GM21576 (cell line): ENCODE measurements around the gene HECW1.
"Not testable (repeated sequence)": the region's sequence is repeated elsewhere in the genome, so short reads cannot be mapped to it uniquely, and the experiment has no call there.

Experiments
- ATAC-seq: cut with Tn5 transposase; IDR thresholded peaks from one replicate; pipeline ENCODE4 v1.9.1; 2021; ENCODE audit warnings: mild to moderate bottlenecking, moderate library complexity; ENCODE audit not compliant: unreplicated experiment

The HECW1 gene

DNA sequence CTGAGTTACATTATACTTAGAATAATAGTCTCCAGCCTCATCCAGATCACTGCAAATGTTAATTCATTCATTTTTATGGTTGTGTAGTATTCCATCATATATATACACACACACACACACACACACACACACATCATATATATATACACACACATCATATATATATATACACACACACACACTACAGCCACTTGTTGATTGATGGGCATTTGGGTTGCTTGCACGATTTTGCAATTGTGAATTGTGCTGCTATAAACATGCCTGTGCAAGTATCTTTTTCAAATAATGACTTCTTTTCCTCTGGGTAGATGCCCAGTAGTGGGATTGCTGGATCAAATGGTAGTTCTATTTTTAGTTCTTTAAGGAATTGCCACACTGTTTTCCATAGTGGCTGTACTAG, 233.2 kb downstream of the HECW1 start:
- ATAC-seq = not testable (repeated sequence)

DNA sequence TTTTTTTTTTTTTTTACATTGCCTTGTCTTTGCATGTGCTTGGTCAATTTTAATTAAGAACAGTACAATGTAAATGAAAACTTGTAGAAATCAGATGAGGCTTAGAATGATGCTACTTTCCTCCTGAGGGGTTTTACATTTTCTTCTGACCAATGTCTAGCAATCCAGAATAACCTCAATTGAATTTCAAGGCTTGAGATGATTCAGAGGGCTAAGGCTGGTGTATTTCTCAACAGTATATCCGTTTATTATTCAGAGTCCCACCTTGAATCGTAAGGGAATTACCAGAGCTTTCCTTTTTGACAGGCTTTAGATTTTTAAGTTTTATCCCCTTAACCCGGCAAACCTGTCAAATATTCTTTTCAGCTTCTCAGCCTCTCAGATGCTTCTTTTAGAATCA, 239.2 kb downstream of the HECW1 start:
- no peak for ATAC-seq

DNA sequence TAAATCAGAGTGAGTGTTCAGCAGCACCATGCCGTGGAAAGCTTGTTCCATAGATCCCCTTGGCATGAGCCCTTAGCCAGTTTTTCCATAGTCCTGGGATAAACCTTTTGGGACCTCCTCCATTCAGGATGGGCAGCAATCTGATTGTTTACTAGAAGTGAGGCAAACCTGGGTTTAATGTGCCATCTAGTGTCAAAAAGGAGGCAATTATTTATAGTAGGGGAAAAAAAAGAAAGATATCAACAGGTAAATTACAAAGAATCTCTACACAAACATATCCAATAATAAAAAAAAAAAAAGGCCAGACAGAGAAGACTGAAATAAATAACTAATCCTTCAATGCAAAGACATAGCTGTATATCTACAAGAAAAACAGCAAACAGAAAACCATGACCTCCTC, 241.5 kb downstream of the HECW1 start:
- ATAC-seq = no peak

DNA sequence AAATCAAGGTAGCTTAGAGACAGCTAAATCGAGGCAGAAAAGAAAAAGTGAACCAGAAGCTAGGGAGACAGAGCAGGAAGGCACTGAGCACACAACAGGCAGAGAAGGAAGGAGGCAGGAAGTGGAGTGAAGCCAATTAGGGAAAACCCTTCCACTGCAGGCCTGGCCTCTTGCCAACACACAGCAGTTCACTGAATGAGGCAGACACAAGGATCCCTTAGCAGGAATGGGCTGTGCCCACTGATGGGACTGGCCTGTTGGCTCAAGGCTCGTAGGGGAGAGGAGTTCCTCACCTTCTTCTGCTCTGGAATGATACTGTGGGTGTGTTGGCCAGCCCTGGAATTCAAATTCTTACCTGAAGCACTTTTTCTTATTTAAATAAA, 250.2 kb downstream of the HECW1 start:
- ATAC-seq = no peak

DNA sequence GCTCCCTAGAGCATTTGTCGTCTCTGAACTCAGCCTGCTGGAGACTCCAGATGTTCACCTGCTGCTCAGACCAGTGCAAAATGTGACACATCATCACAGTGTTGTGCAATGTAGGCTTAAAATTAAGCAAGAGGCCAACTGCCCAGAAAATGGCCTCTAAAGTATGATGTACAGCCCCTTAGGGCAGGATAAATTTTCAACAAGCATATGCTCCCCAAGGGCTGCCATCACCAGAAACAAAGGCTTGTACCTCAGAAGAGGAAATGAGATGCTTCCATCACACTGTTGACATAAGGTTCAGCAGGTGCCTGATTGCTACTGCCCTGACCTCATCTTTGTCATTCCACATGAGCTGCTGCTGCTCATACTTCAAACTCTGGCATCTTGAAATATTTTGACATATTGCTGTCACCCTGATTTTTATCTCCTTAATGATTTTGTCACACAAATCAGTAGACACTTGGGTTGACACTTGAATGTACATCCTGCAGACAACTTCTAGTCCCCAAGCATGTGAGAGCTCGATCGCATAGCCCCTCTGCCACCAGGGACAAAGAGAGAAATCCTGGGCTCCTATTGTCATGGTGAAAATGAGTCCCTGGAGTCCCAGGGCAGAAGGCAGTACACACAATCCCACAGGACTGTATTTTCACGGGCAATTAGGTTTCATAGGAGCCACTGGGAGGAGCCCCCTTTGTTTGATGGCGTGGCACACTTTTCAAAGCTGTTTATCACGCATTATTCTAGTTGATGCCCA, 250.8 kb downstream of the HECW1 start:
- ATAC-seq = no peak

DNA sequence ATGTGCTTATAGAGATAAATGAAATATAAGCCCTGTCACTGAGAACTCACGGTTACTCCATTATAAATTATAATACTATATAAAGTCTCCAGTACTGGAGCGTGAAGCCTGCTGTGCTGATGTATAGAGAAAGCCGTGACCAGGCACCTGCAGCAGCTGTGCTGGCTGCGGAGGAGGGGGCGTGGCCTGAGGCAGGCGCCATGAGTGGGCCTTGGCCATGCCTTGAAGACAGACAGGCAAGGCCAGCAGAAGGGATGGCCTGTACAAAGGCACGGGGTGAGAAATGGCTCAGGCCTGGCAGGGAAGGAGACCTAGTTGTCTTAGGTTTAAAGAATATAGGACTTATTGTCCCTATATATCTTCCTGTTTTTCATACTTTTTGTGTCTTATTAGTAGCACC, 251.9 kb downstream of the HECW1 start:
- ATAC-seq = no peak

DNA sequence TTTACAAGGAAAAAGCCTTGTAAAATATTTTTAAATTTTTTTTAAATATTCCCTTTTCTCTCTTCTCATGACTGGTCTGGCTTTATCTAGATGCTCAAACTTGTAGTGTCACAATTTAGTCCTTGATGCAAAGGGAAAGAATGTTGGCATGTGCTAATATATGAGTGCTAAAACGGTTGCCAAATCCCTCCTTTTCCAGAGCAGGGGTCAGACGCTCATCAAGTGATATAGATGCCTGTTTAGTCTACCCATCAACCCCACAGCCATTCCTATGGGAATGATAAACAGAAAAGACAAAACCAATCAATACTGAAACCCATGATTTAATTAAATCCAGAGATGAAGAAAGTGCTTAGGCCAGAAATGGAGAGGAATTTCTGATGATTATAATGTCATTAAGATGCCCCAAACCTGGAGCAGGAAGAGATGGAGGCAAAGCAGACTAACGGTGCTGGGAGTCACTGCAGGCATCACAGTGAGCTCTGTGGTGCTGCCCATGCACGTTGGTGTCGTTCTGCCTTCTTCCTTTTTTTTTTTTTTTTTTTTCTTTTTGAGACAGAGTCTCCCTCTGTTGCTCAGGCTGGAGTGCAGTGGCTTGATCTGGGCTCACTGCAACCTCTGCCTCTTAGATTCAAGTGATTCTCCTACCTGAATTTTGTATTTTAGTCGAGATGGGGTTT, 260.4 kb downstream of the HECW1 start:
- ATAC-seq = no peak

DNA sequence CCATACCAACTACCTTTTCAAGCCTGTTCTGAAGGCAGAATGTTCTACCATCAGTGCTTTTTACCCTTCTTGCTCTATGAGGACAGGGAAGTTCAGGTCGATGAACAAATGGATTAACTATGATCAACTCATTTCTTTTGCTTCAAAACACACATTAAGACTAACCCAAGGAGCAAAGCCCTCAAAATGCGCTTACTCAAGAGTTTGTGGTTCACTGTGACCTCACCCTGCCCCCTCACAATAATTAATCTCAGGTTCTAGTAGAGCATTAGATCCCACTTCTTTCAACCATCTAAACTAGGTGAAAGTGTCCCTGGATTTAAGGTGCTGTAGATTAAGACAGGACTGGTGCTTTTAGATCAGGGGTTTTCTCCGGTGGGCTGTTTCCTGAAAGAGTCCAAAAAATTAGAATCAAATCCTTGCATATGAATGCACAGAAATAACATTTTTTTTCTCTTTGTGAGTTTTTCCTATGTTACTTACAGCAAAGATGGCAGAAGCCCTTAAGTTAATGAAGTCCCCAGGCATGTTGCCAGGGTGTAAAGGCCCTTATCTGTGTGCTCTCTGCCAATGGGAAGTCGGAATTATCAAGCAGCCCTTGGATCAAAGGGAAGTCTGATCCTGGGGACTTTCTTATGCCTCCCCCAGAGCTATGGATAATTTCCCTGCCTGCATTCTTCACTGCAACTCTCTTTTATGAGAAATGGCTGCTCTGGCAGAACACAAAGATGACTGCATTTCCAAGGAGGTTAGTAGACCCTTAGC, 264.9 kb downstream of the HECW1 start:
- no peak for ATAC-seq

DNA sequence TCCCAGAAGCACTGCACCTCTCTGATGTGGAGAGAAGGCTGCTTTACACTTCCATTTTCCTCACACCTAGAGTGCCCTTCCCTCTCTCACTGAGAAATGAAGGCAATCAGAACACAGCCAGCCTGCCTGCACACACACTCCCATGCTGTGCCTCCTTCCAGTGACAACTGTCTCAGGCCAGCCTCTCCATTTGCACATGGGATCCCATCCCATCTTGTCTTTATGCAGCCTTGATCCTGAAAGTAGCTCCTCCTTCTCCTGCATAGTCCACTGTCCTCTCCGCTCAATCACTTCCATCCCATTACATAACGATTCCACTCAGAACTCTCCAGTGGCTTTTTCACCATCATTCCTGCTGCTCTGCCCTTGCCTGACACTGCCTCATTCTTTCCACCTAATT, 266.8 kb downstream of the HECW1 start:
- ATAC-seq = no peak

DNA sequence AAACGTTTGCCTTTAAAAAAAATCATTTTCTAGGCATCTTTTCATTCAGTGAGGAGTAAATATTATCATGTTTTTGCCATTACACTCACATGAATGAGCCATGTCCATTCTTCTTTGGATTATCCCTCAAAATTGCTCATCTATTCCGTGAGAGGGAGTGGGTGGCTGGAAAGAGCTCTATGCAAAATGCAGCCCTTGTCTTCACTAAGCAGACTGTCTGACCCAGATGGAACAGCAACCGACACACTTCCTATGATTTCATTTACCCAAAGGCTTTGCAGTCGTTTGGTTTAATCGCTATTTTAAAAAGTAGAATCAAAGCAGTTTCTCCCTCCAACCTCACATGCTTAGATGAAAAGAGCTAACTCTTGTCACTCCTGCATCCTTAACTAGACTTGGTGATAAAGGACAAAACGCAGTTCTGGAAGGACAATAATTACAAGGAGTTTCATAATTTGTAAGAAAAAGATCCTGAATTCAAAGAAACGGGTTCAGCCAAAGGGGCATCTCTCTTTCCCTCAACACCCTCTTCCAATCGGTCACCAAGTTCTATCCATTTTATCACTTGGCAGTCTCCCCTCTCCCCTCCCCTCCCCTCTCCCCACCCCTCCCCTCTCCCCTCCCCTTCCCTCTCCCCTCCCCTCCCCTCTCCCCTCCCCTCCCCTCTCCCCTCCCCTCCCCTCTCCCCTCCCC, 272.3 kb downstream of the HECW1 start:
- ATAC-seq = no peak

DNA sequence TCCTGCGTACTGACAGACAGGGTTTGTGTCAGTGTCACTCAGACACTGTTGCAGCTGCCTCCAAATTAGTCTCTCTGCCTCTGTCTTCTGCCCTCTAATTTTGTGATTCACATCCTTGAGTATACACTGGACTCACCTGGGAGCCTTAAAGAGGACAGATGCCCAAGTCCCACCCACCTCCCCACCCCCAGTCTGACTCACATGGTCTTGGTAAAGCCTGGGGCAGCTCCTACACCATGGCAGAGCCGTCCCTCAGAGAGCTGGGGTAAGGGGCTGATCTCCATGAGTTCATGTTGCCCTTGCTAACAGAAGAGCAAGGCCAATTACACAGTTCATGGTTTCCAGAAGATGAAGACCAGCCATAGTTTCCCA, 272.8 kb downstream of the HECW1 start:
- ATAC-seq = no peak

DNA sequence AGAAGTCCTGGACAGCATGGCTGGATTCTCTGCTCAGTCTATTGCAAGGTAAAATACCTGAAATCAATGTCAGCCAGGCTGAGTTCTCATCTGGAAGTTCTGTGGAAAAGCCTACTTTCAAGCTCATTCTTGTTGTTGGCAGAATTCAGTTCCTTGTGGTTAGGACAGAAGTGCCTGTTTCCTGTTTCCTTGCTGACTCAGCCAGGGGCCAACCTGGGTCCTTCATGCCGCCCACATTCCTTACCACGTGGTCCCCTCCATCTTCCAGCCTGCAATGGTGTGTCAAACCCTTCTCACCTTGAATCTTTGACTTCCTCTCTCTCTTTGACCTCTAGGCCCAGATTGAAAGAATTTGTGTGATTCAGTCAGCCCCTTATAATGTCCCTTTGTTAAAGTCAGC, 273.4 kb downstream of the HECW1 start:
- no peak for ATAC-seq

DNA sequence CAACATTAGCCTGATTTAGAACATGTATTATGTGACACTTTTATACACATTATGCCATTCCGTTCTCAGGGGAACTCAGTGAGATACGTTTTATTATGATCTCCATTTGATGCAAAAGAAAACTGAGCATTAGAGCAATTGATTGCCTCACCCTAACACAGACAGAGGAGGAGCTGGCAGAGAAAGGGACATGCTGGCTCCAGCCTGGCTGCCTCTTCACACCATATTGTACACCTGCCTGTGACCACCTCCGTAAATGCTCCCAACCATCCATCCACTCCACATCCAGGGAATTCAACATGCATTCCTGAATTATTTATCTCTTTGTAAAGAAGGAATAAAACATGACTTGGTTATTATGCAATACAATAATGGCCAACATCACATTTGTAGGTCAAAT, 275.5 kb downstream of the HECW1 start:
- ATAC-seq = no peak

DNA sequence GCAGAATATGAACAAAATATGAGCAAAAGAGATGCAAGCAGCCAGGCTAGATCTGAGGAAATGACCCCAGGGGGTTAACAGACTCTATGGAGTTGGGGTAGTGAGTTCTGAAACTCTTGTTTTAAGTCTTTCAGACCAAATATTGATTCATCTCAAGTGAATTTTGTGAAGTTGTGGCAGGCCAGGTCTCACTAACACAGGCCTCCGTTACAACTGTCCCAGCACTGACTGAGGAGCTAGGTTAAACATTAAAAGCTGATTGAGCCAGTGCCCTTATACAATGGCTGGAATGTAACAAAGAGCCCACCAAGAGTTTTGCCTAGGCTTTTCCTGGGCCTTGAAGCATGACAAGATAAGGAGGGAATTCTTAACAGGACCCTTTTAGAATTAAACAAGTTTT, 278.1 kb downstream of the HECW1 start:
- no peak for ATAC-seq

DNA sequence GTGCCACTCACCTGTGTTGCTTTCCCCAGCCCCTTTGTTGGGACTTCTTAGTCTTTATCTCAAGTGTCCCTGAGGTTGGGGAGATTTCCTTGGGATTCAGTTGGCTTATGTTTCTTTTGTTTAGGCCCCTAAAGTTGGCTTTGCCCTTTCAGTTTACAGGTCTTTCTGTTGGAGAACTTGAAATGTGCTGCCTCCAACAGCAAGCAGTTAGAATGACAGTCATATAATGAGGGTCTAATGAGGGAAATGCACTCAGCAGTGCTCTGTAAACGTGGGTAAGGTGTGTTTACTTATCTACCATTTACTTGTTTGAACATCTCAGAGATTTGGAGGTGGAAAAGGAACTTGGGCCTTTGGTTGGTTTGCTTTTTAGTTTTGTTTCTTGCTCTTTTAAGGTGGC, 279.1 kb downstream of the HECW1 start:
- no peak for ATAC-seq

DNA sequence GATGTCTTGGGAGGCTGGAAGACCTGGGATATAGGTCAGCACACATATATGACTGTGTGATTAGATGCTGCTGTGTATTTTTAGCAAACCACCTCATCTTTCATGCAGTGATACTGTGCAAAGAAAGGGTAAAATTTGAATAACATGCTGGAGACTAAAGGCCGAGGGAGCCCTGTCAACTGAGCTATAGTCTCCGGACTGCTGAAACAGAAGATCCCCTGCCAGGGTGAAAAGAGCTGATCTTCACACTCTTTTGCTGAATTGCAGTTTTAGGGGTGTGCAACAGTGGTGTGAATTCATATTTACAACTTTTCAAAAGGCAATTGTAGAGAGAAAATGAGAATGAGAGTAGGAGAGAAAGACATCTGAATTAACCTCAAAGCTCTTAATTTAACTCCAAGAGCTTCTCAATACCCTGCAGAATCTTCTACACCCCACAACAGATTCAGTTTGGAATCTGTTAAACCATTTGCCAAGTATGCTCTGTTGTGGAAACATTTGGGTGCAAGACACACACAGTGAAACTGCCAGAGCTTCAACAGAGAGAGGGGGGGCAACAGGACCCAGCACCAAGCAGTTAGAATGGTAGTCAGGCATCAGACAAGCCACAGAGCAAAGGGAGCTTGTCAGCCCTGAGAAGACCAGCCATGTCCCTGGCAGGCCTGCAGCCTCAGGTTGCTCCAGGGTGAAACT, 280.3 kb downstream of the HECW1 start:
- no peak for ATAC-seq

DNA sequence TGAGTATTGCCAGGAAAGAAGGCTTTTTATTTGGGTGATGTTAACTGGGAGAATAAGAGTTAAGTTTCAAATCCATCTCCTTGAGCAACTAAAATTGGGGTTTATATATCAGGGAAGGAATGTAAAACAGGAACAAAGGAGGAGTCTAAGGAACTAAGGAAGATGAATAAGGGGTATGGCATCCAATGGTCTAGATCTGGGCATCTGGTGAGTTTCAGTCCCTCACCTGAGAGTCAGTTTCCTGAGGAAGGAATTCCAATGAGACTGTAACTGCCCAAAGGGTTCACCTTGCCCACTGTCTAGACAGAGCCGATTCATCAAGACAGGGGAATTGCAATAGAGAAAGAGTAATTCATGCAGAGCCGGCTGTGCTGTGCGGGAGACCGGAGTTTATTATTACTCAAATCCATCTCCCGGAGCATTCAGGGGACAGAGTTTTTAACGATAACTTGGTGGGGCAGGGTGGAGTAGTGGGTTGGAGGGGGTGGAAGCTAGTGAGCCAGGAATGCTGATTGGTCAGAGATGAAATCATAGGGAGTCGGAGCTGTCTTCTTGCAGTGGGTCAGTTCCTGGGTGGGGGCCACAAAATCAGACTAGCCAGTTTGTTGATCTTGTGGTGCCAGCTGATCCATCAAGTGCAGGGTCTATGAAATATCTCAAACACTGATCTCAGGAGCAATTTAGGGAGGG, 282.1 kb downstream of the HECW1 start:
- no peak for ATAC-seq

DNA sequence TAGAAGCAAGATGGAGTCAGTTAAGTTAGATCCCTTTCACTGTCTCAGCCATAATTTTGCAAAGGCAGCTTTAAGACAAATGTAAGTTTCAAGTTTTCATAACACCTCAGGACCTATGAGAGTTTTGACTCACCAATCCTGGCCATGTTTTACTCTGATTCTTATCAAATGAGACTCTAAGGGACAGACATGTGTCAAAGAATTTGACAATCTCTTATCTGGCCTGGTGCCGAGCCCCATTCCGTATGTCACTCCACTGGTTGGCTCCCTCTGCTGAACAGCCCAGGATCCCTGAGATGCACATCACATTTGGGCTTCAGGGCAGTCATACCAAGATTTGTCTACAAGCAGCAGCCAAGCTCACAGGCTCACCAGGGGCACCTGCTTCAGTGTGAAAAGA, 282.9 kb downstream of the HECW1 start:
- no peak for ATAC-seq

DNA sequence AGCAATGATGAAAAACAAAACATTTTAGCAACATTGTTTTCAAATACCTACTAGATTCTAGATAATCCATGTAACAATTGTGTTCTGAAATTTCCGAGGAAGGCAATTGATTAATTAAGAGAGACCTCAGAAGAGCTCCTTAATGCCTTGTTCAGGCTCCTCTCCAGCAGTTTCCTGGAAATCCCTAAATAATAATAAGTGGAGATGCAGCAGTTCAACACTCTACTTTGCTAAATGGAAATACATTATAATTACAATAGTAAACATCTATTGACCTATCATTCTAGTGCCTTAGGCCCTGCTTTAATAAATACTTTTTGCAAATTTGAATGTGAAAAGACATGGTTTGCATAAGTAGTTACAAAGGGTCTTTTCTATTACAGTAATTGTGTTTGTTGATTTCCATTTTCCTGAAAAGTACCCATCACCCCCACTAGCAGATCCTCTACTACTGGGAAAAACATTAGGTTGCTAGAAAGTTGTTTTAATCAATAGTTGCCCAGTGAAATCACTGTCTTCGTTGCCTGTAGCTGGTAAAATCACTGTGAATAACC, 283.8 kb downstream of the HECW1 start:
- ATAC-seq = no peak

DNA sequence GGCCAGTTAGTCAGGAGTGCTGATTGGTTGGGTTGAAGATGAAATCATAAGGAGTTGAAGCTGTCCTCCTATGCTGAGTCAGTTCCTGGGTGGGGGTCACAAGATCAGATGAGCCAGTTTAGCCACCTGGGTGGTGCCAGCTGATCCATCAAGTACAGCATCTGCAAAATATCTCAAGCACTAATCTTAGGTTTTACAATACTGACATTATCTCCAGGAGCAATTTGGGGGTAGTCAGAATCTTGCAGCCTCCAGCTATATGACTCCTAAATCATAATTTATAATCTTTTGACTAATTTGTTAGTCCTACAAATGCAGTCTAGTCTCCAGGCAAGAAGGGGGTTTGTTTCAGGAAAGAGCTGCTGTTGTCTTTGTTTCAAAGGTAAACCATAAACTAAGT, 286.4 kb downstream of the HECW1 start:
- ATAC-seq = no peak
